HCT116 (cell line): ENCODE results near the gene FNIP2.

Experiments
- JUND ChIP-seq: IDR thresholded peaks from 2 replicates; pipeline ENCODE4 v1.6.1; 2012
- POLR2A ChIP-seq: IDR thresholded peaks from 2 replicates; pipeline ENCODE4 v1.7.0; 2011; ENCODE audit warnings: borderline replicate concordance; ENCODE audit not compliant: insufficient read depth, insufficient read length; ENCODE audit errors: extremely low read depth
- POLR2AphosphoS5 ChIP-seq: IDR thresholded peaks from 2 replicates; pipeline ENCODE4 v1.6.1; 2011; ENCODE audit warnings: mild to moderate bottlenecking, low read depth, low read length, moderate library complexity
- TF ChIP-seq, protein P1 (sequence below): IDR thresholded peaks from 2 replicates; pipeline ENCODE4 v1.6.1; 2012
- TF ChIP-seq, protein P2 (sequence below), 3 experiments: fragments of 200-600 bp in 1 of 3; sonication (generic) in 1 of 3; IDR thresholded peaks in 2 of 3; conservative IDR thresholded peaks in 1 of 3; 2 replicates each; pipeline ENCODE4 v1.5.1; 2012 to 2017; ENCODE audit warnings: low read depth in 2 of 3, low read length in 2 of 3, antibody characterized with exemption in 1 of 3, borderline replicate concordance in 1 of 3, control low read depth in 1 of 3, mild to moderate bottlenecking in 1 of 3, mixed read lengths in 1 of 3, mixed run types in 1 of 3, moderate library complexity in 1 of 3; ENCODE audit not compliant: insufficient read depth in 1 of 3

DNA sequence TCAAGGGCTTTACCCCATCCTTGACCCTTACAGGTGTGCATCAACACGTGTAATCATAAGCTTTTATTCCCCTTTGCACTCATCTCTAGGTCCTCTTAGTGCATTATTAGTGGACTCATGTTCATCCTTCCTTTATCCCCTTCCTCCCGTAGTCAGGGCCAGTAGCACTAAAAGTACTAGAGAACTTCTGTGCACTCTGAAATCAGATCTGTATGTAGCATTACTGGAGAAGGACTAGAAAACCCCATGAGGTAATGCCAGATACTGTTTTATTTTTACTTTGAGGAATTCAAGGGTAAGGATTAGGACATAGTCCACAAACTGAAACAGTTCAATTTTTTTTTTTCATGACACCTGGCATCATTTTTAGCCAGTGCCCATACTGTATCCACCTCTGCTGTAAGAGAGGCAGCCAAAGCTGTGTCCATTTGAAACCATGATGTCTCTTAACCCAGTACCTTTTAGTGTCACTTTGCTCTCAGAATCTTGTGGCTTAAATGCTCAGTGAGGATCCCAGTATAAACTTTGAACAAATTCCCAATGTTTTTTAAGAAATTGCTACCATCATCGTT is 134.7 kb downstream of the FNIP2 start:
- TF ChIP-seq, protein P1, sequence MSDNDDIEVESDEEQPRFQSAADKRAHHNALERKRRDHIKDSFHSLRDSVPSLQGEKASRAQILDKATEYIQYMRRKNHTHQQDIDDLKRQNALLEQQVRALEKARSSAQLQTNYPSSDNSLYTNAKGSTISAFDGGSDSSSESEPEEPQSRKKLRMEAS: no peak
- TF ChIP-seq, protein P2, sequence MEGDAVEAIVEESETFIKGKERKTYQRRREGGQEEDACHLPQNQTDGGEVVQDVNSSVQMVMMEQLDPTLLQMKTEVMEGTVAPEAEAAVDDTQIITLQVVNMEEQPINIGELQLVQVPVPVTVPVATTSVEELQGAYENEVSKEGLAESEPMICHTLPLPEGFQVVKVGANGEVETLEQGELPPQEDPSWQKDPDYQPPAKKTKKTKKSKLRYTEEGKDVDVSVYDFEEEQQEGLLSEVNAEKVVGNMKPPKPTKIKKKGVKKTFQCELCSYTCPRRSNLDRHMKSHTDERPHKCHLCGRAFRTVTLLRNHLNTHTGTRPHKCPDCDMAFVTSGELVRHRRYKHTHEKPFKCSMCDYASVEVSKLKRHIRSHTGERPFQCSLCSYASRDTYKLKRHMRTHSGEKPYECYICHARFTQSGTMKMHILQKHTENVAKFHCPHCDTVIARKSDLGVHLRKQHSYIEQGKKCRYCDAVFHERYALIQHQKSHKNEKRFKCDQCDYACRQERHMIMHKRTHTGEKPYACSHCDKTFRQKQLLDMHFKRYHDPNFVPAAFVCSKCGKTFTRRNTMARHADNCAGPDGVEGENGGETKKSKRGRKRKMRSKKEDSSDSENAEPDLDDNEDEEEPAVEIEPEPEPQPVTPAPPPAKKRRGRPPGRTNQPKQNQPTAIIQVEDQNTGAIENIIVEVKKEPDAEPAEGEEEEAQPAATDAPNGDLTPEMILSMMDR (IDR thresholded peaks at IDR 0.05 in 2 of 3, conservative IDR thresholded peaks at IDR 0.05 in 1 of 3; ENCODE audit: borderline replicate concordance in 1 of 3, insufficient read depth in 1 of 3, low read depth in 2 of 3, low read length in 2 of 3): no peak
- TF ChIP-seq POLR2AphosphoS5: no peak
- no peak for TF ChIP-seq POLR2A
- TF ChIP-seq JUND: no peak
